H1 (cell line): Measurements from ENCODE around the gene GMIP.

ENCODE experiments used
- CTBP2 ChIP-seq: IDR thresholded peaks from 2 replicates; pipeline ENCODE4 v1.7.0; 2011; ENCODE audit warnings: borderline replicate concordance, mild to moderate bottlenecking, moderate library complexity, mixed read lengths, low read length; ENCODE audit not compliant: insufficient read depth, insufficient read length
- CTCF ChIP-seq, 3 experiments: IDR thresholded peaks; 1 replicate in 2 of 3; 2 replicates in 1 of 3; pipeline versions ENCODE4 v1.5.1 to v1.6.1; 2011; ENCODE audit warnings: low read length in 3 of 3, mild to moderate bottlenecking in 3 of 3, inconsistent platforms in 2 of 3, low read depth in 1 of 3, moderate library complexity in 1 of 3; ENCODE audit not compliant: insufficient read depth in 1 of 3; ENCODE audit errors: control extremely low read depth in 1 of 3
- EGR1 ChIP-seq: IDR thresholded peaks from 2 replicates; pipeline ENCODE4 v1.6.1; 2011; ENCODE audit warnings: low read depth, low read length, borderline replicate concordance
- EP300 ChIP-seq, 2 experiments: IDR thresholded peaks; 1 replicate in 1 of 2; 2 replicates in 1 of 2; pipeline ENCODE4 v1.6.1; 2011 to 2012; ENCODE audit warnings: low read depth in 2 of 2, low read length in 2 of 2, mild to moderate bottlenecking in 2 of 2, borderline replicate concordance in 1 of 2, inconsistent platforms in 1 of 2, moderate library complexity in 1 of 2
- GABPA ChIP-seq: IDR thresholded peaks from 2 replicates; pipeline ENCODE4 v1.6.1; 2011; ENCODE audit warnings: mild to moderate bottlenecking, low read length, moderate library complexity, borderline replicate concordance; ENCODE audit not compliant: insufficient read depth
- POLR2AphosphoS5 ChIP-seq: IDR thresholded peaks from 2 replicates; pipeline ENCODE4 v1.6.1; 2011; ENCODE audit warnings: low read depth, low read length
- SP1 ChIP-seq: IDR thresholded peaks from 2 replicates; pipeline ENCODE4 v1.6.1; 2011; ENCODE audit warnings: low read depth, low read length

- no peak for TF ChIP-seq CTCF (IDR thresholded peaks at IDR 0.05; ENCODE audit: control extremely low read depth in 1 of 3, insufficient read depth in 1 of 3, low read depth in 1 of 3, low read length in 3 of 3)
- no peak for TF ChIP-seq EP300 (IDR thresholded peaks at IDR 0.05; ENCODE audit: borderline replicate concordance in 1 of 2, low read depth in 2 of 2, low read length in 2 of 2)
- TF ChIP-seq SP1: no peak
- TF ChIP-seq EGR1: no peak
- no peak for TF ChIP-seq GABPA
- no peak for TF ChIP-seq CTBP2
- TF ChIP-seq POLR2AphosphoS5: no peak
Measured at GRCh38 chr19:19679176-19680073, 36.0 kb upstream of the GMIP start.
